OCI-LY3 (cell line): ENCODE data around the gene FOXD4L6.
"Not testable (repeated sequence)": the region's sequence is repeated elsewhere in the genome, so short reads cannot be mapped to it uniquely, and the experiment has no call there.

Experiments used
- CTCF ChIP-seq: fragments of 200-600, 300-600 bp; sonication (generic); IDR thresholded peaks from 2 replicates; pipeline ENCODE4 v1.5.1; 2014; ENCODE audit warnings: antibody characterized with exemption, low read length, low read depth
- EZH2phosphoT487 ChIP-seq: fragments of 200-600 bp; shearing (Covaris generic); IDR thresholded peaks from 2 replicates; pipeline ENCODE4 v1.6.1; 2018; ENCODE audit warnings: antibody characterized with exemption, mixed run types, low read depth

DNA sequence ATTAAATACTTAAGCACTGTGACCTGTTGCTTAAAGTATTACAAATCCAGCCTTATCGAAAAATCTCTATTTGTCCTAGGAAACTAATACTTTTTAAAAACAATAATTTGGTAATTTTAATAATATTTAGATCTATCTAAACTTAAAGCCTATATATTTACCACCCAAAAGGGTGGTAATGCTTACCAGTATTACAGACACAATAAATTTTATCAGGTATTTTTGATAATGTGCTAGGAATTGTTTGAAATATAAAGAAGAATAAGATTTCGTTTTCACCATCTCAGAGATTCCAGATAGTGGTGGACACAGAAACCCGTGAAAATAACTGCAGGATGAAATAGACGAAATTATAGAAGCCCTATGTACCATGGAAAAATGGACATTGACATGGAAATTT, 7.8 kb downstream of the FOXD4L6 start:
- TF ChIP-seq CTCF, EZH2phosphoT487: not testable (repeated sequence)
